NCI-H524 (cell line): Measurements from ENCODE around the gene TMEM144.
A peak's percentile ranks its signal among the peaks of the same experiment; 100 is the strongest.
"Not testable (repeated sequence)": the region's sequence is repeated elsewhere in the genome, so short reads cannot be mapped to it uniquely, and the experiment has no call there.

Source experiments
- DNase-seq, 2 experiments: peaks; one replicate each; lab custom pipeline; 2025; lab: John Stamatoyannopoulos, UW

Gene TMEM144

DNA sequence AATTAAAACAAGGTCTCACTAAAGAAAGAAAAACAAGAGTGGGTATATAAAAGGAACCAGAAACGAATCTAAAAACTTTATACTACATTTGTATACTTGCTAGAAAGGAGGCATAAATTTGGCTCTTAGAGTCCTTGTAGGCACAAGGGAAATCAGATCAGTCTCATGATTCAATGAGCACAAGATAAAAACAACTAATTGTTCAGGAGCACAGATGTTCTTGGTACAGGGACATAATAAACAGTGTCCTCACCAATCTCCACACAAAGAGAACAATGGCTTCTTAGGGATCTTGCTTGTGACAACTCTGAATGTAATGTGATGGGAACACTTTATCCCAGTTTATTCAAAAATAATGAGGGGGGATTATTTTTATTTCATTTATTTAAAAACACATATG, 28.3 kb downstream of the TMEM144 start:
- DNase-seq, result no peak

DNA sequence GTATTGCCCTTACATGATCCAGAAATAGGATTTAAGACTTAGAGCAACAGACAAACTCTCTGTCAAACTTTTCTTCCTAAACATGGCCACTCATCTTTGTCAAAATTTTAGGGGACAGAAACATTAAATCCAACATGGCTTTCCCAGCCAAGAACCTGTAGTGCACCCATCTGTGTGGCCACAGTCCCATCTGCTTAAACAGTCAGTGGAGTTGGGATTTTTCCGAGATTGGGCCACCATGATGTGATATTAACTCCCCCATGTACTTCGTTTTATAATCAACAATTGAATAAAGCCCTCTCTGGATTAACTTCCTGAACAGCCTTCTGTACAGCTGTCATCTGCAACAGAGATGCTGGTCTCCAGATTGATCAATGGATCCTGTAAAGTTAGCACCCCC, 28.9 kb downstream of the TMEM144 start:
- DNase-seq, result peak in 1 of 2 experiments; percentile 2

DNA sequence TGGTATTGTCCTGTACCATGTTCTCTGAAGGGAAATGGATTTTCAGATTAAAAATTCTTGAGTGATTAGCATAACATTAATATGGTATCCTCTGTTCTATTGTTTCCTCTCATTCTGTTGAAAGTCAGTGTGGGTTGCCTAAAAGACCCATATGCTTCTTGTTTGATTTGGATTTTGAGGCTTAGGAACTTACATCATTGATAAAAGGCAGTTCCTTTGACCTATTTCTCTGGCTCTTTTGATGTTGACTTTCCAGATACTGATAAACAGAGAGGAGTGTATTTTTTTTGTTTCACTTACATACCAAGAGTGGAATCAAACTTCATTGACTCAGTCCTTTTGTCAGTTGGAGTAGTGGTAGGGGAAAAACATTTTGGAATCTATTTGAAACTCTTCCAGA, 32.8 kb downstream of the TMEM144 start:
- no peak for DNase-seq

- DNase-seq, result no peak
Observed at GRCh38 chr4:158250321-158250720, 40.0 kb downstream of the TMEM144 start.

DNA sequence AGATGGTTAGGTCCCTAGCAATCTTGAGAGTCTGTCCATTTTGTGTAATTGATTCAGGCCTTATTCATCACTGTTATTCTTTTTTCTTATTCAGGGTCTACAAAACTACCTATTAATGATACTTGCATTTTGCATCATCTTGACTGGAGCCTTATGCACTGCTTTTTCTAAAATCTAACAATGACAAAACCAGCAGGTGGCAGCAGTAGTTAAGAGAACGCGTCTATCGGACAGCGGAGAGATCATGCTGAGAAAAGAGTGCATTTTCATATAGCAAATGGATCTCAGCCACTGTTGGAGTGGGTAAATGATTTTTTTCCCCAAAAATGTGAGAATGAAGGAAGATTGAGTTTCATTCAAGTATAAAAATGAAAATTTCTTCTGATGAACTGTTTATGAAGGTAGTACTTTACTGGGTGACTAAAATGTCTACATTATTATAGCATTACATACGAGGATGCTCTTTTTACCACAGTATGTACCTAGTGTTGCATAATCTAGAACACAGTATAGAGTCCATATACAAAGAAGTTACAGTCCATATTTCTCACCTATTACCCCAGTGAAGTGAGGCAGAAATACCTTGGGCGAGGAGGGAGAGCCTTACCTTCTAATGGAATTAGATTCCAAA, 43.2 kb downstream of the TMEM144 start:
- DNase-seq, result peak; percentile 10 to 50

GRCh38 chr4:158254292-158254691, 44.0 kb downstream of the TMEM144 start:
- no peak for DNase-seq

GRCh38 chr4:158255727-158256324, 45.5 kb downstream of the TMEM144 start:
- DNase-seq, result peak in 1 of 2 experiments; percentile 15

DNA sequence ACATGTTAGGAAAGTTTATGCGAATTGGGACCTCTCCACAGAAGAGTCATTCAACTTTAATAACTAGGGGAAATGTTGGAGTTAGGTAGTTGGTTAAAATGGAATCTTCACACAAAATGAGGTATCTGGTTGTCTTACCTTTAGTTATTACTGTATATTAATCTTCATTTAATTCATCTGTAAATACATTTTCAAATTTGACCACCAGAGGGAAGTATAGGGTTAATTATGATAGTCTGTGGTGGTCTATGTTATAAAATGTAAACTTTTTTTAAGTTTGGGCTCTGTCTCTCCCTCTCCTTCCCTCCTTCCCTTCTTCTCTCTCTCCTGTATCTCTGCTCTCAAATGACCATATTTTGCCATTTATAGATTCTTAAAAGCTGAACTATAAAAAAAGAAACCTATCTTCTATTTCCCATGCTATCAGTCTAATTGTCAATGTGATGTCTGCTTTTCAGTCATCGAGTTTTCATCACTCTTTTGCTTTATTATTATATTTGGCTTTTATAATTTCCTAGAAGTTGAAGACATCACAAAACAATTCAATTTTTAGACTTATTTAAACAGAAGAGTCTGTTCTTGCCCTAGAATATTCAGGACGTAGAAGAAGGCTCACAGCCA, 49.8 kb downstream of the TMEM144 start:
- peak in 1 of 2 experiments; percentile 16 for DNase-seq

DNA sequence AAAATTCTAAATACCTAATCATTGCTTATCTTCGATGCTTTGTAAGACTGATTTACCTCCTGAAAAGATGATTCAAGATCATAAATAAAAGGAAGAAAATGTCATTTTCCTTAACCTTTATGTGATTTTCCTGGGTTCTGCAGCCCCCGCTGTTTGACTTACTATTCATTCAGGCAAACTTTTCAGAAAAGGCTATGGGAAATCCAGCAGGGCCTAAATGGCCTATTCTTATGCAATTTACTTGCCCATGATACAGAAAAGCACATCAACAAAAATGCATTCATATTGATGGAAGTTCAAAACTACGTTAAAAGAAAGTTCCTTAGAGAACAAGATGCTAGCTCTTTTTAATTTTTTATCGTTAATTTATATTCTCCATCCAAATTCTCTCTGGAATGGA, 51.2 kb downstream of the TMEM144 start:
- DNase-seq, result no peak

GRCh38 chr4:158268553-158268952, 58.3 kb downstream of the TMEM144 start:
- no peak for DNase-seq

- DNase-seq, result no peak
Observed at GRCh38 chr4:158274636-158275035, 64.3 kb downstream of the TMEM144 start.

DNA sequence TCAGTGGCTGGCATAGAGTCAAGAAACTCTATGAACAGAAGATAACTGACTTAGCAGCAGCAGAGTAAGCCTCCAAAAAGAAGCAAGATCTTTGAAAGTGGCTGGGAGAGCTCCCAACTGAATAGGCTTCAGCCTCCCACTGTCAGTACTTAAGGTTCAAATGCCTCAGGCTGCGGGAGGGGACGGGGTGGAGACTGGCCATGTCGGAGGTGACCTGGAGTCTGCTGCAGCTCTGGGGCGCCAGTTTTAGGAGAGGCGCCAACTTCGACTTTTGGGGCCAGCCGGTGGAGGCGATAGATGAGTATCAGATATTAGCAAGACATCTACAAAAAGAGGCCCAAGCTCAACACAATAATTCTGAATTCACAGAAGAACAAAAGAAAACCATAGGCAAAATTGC, 67.3 kb downstream of the TMEM144 start:
- no peak for DNase-seq

DNA sequence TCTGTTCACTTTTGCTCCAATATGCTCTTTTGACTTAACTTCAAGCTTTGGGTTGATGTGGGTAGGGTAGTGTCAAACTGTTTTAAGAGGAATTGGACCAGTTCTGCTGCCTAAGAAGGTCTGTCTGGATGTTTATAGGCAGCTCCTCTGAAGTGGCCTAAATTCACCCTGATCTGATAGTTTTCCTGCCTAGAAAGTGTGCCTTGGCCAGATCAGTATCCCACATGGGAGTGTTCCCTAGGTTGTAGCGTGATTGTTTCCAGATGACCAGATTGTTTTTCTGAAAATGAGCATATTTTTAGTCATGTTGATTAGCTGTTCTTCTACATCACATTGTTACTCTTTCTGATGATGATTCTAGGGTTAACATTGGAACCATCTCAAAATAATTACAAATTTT, 68.8 kb downstream of the TMEM144 start:
- not testable (repeated sequence) for DNase-seq

- DNase-seq, result no peak
Observed at GRCh38 chr4:158280856-158281255, 70.6 kb downstream of the TMEM144 start.

- no peak for DNase-seq
Observed at GRCh38 chr4:158282252-158282651, 72.0 kb downstream of the TMEM144 start.

- no peak for DNase-seq
Observed at GRCh38 chr4:158285429-158286216, 75.3 kb downstream of the TMEM144 start.

DNA sequence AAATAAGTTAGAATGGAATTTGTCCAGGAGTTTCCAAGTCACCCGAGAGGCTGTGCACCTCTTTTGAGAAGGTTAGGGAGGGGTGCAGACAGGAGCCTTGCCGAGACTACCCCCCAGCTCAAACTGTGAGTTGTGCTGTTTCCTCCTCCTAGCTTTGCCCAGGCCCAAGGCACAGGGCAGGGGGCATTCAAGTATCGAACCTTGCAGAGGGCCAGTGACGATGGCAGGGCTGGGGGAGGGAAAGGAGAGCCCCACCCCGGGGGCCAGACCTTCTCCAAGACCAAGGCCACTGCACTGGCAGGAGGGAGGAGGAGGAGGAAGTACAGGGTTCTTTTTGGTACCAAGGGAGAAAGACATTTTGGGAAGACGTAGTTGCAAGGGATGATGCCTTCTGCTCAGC, 80.6 kb downstream of the TMEM144 start:
- no peak for DNase-seq

GRCh38 chr4:158291334-158292055, 81.2 kb downstream of the TMEM144 start:
- no peak for DNase-seq

GRCh38 chr4:158292156-158292555, 81.9 kb downstream of the TMEM144 start:
- no peak for DNase-seq

DNA sequence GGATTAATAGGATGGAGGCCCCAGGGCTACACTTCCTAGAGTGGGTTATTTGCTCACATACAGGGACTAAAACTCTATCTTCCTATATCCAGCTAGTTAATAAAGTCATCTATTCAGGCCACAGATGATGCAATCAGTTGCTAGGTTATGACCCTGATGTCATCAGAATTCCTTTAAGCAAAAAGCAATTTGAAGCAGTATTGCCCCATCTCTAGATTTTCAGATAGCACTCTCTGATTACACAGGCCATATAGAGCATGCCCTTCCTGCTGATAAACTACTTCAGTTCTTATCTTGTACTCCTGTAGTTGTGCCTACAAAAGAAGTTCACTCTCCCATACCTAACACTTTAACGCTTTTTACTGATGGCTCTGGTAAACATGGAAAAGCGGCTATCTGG, 84.8 kb downstream of the TMEM144 start:
- DNase-seq, result no peak

- DNase-seq, result no peak
Observed at GRCh38 chr4:158297866-158298265, 87.6 kb downstream of the TMEM144 start.

GRCh38 chr4:158299459-158300007, 89.2 kb downstream of the TMEM144 start:
- DNase-seq, result no peak
